C4-2B (cell line): ENCODE data around the gene FIG4.

ENCODE experiments used
- H3K27ac ChIP-seq: fragments of 450-650 bp; 2 replicates; pipeline ENCODE4 v1.5.1; 2017
- CTCF ChIP-seq: fragments of 450-650 bp; conservative IDR thresholded peaks from 2 replicates; pipeline ENCODE4 v1.5.1; 2017; ENCODE audit warnings: mild to moderate bottlenecking
- ZFX ChIP-seq: fragments of 450-650 bp; IDR thresholded peaks from 2 replicates; pipeline ENCODE4 v1.6.1; 2017

FIG4 gene

GRCh38 chr6:109834131-109834530, 143.0 kb downstream of the FIG4 start:
- TF ChIP-seq CTCF (no peak), ZFX (no peak)
- no peak overlapping the region for H3K27ac ChIP-seq

- no peak overlapping the region for H3K27ac ChIP-seq
- TF ChIP-seq ZFX (no peak), CTCF (no peak)
Measured at GRCh38 chr6:109834595-109835437, 143.7 kb downstream of the FIG4 start.

- H3K27ac ChIP-seq, result no peak overlapping the region
- TF ChIP-seq CTCF, result no peak
- no peak for TF ChIP-seq ZFX
Measured at GRCh38 chr6:109840034-109840433, 148.9 kb downstream of the FIG4 start.

- no peak for TF ChIP-seq CTCF
- TF ChIP-seq ZFX, result no peak
- H3K27ac ChIP-seq, result no peak overlapping the region
Measured at GRCh38 chr6:109840796-109841195, 149.7 kb downstream of the FIG4 start.

- TF ChIP-seq ZFX, result no peak
- TF ChIP-seq CTCF, result no peak
- H3K27ac ChIP-seq, result no peak overlapping the region
Measured at GRCh38 chr6:109841869-109842268, 150.8 kb downstream of the FIG4 start.

- TF ChIP-seq ZFX, result no peak
- no peak for TF ChIP-seq CTCF
- no peak overlapping the region for H3K27ac ChIP-seq
Measured at GRCh38 chr6:109852713-109853112, 161.6 kb downstream of the FIG4 start.

- TF ChIP-seq CTCF (no peak), ZFX (no peak)
- H3K27ac ChIP-seq, result no peak overlapping the region
Measured at GRCh38 chr6:109853426-109853825, 162.3 kb downstream of the FIG4 start.
